Mammary epithelial cell (primary cell): ENCODE measurements around the gene DSCAM.

Experiments used
- EZH2 ChIP-seq: IDR thresholded peaks from 2 replicates; pipeline ENCODE4 v1.6.1; 2012; ENCODE audit warnings: low read length, inconsistent platforms, borderline replicate concordance
- TF ChIP-seq, protein P1 (sequence below), 2 donors: IDR thresholded peaks in 1 of 2; conservative IDR thresholded peaks in 1 of 2; 2 replicates each; pipeline ENCODE4 v1.5.1; 2011 to 2012; ENCODE audit warnings: inconsistent platforms in 2 of 2, low read length in 2 of 2, mild to moderate bottlenecking in 2 of 2, control low read depth in 1 of 2, low read depth in 1 of 2; ENCODE audit not compliant: insufficient read depth in 1 of 2; ENCODE audit errors: extremely low read depth in 1 of 2

DNA sequence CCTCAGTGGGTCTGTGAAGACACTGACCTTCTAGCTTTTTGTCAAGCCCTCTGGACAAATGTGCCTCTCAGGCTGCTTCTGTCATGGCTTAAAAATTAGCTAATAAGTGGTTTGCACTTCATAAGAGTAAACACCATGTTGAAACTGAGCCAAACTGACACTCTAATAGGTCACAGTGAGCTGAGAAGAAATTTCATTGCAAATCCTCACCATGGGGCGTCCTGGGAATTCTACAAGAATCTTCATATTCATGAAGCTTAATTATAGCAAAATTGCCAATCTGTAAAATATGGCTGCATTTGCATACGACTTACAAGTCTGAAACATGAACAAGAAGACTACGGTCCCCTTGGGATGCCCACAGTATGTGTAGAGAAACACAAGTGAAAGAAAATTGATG lies 188.6 kb downstream of the DSCAM start:
- TF ChIP-seq, protein P1, sequence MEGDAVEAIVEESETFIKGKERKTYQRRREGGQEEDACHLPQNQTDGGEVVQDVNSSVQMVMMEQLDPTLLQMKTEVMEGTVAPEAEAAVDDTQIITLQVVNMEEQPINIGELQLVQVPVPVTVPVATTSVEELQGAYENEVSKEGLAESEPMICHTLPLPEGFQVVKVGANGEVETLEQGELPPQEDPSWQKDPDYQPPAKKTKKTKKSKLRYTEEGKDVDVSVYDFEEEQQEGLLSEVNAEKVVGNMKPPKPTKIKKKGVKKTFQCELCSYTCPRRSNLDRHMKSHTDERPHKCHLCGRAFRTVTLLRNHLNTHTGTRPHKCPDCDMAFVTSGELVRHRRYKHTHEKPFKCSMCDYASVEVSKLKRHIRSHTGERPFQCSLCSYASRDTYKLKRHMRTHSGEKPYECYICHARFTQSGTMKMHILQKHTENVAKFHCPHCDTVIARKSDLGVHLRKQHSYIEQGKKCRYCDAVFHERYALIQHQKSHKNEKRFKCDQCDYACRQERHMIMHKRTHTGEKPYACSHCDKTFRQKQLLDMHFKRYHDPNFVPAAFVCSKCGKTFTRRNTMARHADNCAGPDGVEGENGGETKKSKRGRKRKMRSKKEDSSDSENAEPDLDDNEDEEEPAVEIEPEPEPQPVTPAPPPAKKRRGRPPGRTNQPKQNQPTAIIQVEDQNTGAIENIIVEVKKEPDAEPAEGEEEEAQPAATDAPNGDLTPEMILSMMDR (conservative IDR thresholded peaks at IDR 0.05 in 1 of 2, IDR thresholded peaks at IDR 0.05 in 1 of 2; ENCODE audit: extremely low read depth in 1 of 2, insufficient read depth in 1 of 2, low read depth in 1 of 2, low read length in 2 of 2), result no peak
- TF ChIP-seq EZH2, result no peak
